DMS153 (cell line): ENCODE data around the gene IL5.
"Not testable (repeated sequence)": the region's sequence is repeated elsewhere in the genome, so short reads cannot be mapped to it uniquely, and the experiment has no call there.

ENCODE experiments used
- DNase-seq: peaks from one replicate; lab custom pipeline; 2025; lab: John Stamatoyannopoulos, UW

Gene IL5

DNA sequence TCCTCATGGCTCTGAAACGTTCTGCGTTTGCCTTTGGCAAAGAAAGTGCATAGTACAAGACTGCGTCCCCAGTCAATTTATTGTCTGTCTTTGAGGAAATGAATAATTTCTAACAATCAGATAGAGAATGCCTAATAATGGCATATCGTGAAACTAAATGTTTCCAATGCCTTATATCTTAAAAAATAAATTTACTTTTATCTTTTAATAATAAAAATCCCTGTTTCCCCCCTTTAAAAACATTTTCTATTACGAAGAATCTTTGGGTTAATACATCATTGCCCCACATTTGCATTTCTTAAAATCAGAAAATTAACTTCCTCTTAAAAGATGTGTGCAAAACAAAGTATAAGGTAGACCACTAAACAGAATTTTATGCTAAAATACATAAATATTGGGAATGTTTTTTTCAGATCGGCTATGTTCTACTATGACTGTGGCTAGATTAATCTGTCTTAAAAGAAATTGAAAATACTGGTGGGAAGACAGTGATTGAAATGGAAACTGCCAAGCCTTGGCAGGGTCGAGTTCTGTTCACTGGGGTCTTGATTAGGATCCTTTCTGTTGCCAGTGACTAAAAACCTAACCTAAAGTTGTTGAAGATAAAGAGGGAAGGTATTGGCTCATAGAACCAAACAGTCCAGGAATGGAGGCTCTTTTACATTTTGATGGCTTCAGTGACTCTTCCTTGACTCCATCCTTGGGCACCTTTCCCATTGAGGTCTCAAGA lies at the start of gene IL5:
TSS of gene IL5 (minus strand) at position 51 of the 730 bp plus-strand sequence. CDS start at position 7, 44 bp downstream.
- DNase-seq = no peak

DNA sequence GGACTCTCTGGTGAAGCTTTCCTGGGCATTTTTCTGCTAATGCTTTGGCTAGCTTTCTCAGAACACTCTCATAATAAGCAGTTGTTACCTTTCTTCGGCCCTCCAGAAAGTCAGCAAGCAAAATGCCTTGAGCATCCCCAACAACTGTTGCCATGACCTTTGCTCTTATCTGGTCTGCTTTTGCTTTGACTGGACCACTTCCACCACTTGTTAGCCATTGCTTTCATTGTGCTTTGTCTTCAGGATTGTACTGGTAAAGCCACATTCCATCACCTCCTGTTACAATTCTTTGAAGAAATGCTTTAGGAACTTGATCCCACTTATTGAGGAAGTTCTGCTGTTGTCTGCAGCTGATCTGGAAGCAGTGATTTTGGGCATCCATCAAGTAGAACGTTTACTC lies 49.2 kb upstream of the IL5 start:
- no peak for DNase-seq

DNA sequence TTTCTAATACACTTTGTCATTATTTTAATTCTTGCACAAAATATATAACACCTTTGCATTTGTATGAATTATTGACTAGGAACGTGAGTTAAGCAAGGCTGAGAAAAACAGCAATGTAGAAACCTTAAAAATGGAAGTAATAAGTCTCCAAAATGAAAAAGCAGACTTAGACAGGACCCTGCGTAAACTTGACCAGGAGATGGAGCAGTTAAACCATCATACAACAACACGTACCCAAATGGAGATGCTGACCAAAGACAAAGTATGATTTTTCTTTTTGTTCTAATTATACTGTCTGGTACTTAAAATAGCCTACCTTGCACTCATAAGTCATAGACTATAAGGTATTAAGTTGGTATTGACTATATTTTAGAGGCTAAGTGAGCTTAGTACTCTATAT lies 47.8 kb upstream of the IL5 start:
- DNase-seq = no peak

DNA sequence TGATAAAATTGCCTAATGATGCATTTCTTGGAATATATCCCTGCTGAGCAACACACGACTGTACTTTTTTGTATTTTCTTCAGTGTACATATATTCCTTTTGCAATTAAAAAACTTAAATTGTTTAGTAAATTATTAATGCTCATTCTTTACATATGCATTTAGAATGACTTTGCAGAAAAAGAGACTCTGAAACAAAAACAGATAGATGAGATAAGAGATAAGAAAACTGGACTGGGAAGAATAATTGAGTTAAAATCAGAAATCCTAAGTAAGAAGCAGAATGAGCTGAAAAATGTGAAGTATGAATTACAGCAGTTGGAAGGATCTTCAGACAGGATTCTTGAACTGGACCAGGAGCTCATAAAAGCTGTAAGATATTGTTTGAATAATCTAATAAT lies 46.1 kb upstream of the IL5 start:
- no peak for DNase-seq

DNA sequence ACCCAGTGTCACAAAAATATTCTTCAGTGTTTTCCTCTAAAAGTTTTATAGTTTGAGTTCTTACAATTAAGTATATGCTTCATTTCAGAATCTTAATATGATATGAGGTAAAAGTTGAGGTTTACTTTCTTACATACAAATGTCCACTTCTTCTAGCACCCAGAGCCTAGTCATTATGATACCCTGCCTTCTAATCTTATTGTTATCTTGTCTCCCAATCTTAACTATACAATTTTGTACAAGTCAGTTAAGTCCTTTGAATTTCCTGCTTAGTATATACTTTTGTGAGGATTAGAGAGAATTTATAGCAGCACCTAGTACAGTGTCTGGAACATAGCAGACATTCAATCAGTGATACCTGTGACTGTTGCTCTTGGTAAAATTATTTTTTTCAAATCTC lies 42.7 kb upstream of the IL5 start:
- no peak for DNase-seq

DNA sequence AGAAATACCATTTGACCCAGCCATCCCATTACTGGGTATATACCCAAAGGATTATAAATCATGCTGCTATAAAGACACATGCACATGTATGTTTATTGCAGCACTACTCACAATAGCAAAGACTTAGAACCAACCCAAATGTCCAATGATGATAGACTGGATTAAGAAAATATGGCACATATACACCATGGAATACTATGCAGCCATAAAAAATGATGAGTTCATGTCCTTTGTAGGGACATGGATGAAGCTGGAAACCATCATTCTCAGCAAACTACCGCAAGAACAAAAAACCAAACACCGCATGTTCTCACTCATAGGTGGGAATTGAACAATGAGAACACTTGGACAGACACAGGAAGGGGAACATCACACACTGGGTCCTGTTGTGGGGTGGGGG lies 41.2 kb upstream of the IL5 start:
- not testable (repeated sequence) for DNase-seq

DNA sequence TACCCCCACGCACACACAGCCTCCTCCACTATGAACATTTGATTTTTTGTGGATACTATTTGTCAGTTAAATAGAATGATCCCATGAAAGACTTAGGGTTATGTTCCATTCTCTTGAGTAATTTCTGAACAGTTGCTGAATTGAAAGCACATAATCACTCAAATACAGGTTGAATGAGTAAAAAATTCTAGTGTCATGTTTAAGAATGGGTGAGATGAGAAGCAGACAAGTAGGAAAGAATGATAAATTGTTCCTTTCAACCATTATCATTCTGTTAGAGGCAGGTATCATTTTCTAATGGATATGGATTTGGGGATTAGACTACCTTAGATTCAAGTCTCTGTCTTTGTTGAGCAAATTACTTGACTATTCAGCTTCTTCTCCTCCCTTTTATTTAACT lies 32.8 kb upstream of the IL5 start:
- no peak for DNase-seq

DNA sequence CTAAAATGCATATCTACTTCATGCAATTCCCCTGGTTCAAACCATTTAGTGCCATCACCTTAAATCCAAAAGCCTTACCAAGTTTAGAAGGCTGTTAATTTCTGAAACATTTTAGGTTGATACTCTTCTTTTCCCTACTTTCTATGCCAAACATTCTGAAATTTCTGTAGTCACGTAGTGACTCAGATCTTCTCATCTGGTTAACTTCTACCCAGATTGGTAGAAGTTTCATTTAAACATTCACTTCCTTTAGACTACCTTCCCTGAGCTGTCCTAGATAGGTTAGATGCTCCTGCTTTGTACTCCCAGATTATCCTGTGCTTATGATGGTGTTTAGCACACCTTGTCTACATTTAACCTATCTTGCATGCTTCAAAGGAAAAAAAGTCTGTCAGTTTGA lies 23.3 kb upstream of the IL5 start:
- DNase-seq = no peak

DNA sequence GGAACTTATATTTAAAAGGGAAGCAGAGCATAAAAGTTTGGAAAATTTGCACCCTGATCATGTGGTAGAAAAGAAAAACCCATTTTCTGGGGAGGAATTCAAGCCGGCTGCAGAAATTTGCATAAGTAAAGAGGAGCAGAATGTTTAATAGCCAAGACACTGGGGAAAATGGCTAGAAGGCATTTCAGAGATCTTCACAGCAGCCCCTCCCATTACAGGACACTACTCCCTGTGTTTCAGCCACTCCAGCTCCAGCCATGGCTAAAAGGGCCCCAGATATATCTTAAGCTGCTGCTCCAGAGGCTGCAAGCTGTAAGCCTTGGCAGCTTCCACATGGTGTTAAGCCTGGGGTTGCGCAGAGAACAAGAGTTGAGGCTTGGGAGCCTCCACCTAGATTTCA lies 21.2 kb upstream of the IL5 start:
- DNase-seq = not testable (repeated sequence)

DNA sequence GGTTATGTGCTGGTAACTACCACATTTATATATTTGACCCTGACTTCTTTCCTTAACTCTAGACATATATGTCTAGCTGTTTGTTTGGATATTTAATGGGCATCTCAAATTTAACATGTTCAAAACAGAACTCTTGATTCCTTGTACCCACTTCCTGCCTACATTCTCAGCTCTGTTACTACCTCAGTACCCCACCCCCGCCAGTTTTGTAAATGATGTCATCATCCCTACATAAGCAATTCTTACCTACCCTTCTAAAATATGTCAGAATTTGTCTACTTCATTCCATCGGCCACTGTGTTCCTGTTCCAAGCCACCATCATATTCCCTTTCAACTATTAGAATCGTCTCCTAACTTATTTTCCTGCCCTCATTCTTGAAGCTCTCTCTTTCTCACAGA lies 18.3 kb upstream of the IL5 start:
- no peak for DNase-seq

DNA sequence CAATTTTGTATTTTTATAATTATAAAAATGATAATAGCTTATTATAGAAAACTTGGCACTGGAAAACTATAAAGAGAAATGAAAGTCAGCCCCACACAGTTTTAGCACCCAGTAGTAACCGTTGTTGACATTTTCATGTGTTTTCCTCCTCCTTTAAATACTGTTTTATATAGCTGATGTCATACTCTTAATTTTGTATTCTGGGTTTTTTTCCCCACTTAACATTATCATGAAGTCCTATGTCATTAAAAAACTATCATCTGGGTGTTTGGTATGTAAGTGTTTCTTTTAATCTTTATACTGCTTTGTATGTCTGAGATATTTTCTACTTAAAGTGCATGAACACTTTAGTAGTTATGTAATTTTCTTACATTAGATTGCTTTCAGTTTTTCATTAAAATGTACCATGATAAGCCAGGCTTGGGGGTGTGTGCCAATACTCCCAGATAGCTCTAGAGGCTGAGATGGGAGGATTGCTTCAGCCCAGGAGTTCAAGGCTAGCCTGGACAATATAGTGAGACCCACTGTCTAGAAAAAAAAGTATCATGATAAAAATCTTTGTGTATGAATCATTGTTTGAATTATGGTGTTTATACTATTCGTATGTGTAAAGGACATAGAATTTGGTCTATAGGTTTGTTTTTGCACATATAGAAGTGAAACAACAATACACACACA lies 16.2 kb upstream of the IL5 start:
- no peak for DNase-seq

DNA sequence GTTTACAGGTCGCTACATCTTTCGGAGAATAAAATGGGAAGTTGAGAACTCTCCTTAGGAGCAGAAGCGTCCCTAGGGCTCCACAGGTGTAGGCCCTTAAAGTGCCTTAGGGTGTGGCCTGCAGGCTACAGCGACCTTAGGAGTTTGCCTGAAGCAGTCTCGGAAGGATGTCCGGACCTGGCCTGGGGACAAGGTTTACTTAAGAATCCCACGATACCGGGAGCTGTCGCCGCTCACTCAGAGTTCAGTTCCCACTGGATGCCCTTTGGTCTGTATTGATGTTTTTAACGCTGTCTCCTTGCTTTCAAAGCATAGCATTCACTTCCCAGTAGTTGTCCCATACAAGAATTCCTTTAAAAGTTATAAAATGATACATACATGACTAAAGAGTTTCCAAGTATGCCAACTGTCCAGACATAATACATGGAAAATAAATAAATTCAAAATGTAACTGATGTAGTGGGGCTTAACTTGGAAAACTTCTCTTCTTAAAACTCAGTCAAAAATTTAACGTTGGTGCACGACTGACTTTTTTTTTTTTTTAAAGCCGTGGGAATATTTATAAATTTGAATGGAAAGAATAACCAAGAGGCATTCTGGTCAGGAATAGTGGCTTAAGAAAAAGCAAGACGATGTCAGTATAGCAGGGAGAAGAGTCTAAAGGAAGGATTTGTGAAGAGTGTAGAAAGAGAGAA lies 14.3 kb upstream of the IL5 start:
- DNase-seq = no peak

DNA sequence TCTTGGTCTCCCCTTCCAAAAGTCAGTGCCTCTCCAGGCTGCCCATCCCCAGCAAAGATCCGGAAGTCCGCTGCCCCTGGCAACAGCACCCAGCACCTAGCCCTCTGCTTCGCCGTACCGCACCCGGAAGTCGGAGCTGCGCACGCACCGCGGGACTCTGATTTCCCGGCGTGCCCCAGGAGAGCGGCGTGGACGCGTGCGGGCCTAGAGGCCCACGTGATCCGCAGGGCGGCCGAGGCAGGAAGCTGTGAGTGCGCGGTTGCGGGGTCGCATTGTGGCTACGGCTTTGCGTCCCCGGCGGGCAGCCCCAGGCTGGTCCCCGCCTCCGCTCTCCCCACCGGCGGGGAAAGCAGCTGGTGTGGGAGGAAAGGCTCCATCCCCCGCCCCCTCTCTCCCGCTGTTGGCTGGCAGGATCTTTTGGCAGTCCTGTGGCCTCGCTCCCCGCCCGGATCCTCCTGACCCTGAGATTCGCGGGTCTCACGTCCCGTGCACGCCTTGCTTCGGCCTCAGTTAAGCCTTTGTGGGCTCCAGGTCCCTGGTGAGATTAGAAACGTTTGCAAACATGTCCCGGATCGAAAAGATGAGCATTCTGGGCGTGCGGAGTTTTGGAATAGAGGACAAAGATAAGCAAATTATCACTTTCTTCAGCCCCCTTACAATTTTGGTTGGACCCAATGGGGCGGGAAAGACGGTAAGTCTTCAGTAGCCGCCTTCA lies 13.6 kb upstream of the IL5 start, which contains the start of gene RAD50:
TSS of gene RAD50 (plus strand) at position 215 of the 715 bp plus-strand sequence. CDS start at position 563, 348 bp downstream.
- DNase-seq = peak; percentile 75

DNA sequence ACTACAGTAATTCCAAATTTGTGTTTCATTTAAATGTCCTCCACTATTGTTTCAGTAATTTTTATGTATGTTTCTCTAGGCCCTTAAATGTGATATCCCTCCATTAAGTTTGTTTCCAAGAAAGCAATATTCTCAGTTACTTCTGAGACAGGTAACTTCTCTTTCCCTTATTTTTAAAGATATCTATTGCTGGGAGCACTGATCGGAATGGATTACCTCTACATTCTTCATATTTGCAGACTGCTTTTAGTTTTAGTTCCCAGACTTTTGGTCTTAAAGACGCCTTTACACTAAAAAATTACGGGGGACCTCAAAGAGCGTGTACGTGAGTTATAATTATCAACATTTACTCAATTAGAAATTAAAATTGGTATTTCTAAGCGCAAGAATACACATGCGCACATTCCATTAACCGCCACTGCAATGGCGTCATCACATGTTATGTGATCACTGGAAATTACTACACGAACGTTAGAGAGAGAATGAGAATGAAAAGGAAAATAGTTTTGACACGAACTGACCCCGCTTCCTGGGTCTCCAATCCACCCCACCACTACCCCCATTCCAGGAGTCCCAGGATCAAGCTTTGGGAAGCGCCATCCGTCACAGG lies 12.9 kb upstream of the IL5 start:
- DNase-seq = peak; percentile 40

DNA sequence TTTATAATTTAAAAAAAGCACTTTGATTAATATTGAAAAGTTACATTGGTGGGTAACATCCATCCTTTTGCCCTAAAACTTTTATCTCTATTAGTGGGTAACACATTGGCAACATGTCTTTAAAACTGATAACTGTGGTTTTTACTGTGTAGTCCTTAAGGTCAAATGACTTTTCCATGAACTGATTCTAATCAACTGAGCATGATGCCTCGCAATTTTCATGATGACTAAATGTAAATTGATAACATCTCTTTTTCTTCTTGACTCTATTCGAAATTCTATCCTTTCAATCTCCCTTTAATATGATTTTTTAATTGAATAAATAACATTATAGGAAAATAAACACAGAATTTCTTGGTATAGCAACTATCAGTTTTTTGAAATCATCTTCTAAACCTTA lies 6.3 kb upstream of the IL5 start:
- no peak for DNase-seq

DNA sequence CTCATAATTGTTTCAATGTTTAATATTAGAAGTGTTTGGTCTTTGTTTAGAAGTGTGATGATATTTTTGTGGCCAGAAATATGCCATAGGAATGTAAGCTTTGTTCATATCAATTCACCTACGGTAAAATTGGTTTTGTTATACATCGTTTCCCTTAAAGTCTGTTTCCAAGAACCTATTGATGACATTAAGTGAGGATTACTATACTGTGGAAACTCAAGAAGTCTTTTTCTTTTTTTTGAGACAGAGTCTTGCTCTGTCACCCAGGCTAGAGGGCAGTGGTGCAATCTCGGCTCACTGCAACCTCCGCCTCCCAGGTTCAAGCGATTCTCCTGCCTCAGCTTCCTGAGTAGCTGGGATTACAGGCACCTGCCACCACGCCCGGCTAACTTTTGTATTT lies 5.5 kb upstream of the IL5 start:
- not testable (repeated sequence) for DNase-seq

DNA sequence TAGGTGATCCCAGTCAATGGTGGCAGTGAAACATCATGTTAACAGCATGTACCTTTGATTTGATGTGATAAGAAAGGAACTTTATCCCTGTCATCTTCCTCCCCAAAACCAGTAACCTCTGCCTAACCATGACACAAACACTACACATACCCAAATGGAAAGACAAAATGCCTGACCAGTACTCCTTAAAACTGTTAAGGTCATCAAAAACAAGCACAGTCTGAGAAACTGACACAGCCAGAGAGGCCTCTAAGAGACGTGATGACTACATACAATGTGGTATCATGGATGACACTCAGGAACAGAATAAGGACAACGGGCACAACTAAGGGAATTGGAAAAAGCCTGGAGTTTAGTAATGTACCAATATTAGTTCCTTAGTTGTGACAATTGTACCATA lies 3.9 kb upstream of the IL5 start:
- DNase-seq = no peak

DNA sequence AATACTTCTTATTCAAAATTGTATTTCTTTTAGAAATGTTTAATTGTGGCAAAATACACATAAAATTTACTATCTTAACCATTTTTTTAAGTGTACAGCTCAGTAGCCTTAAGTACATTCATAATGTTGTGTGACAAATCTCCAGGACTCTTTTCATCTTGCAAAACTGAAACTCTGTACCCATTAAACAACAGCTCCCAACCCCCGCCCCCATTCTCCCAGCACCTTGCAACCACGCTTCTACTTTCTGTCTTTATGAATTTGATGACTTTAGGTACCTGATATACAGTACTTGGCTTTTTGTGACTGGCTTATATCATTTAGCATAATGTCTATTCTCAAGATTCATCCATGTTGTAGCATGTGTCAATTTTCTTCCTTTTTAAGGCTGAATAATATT lies 2.8 kb upstream of the IL5 start:
- DNase-seq = no peak

DNA sequence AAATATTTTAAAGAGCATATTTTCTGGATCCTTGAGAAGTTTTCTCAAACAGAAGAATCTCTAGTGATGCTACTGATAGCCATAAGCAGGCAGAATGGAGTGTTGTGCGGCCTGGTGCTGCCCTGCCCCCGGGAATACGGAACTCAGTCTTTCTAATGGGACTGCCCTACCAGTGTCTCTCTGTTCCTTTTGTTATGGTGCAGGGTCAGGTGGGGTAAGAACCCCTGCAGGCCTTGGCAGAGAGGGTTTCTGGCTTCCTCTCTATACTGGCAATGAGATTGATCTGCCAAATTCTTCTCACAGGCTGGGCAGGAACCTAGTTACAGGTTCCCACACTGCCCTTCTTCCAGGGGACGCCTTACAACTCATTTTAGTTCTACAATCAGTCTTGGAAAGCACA lies 2.6 kb downstream of the IL5 start:
- no peak for DNase-seq

DNA sequence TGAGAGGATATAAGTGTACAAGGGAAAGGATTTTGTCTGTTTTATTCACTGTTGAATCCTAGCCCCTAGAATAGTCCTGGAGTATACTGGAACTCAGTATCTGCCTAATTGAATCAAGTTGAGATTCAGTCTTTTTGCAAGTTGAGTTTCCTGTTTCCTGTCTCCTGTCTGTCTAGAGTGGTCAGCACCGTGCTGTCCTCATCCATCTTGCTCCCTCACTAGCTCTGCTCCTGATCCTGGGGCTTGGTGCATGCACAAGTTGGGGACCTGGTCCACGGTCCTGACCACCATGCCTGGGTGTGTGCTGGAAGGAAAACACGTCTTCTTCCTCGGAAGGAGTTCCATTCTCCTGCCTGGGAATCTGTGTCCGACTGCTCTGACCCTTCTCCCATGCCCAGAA lies 3.2 kb downstream of the IL5 start:
- DNase-seq = no peak

DNA sequence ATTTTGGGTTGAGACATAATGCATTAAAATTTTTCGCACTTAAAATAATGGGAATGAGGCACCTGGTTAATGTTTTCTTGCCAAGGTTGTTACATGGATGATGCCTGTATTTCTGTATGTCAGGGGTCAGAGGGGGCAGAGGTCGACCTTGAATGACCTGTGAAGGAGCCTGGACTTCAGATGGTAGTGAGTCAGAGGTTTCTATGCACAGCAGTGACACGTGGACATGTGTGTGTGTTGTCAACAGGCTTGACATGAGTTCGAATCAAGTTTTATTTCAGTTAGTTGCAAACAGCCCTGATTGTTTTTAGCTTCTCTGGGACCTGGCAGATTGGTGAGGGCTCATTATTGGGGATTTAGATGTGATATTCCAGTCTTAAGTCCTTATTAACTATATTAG lies 3.6 kb downstream of the IL5 start:
- DNase-seq = no peak

DNA sequence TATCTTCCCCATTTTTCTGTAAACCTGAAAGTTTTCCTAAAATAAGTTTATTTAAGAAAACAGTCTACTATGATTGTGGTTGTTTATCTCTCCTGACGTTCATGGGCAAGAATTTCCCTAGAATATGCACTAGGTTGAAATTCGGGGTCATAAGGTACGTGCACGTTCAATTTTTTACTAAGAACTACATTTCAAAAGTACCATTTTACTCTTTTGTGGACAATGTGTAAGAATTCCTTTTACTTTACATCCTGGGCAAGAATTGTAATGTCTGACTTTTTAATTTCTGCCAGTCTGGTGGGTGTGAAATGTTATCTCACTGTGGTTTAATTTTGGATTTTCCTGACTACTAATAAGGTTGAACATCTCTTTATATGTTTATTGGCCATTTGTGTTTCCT lies 12.4 kb downstream of the IL5 start:
- DNase-seq = no peak
